K562 treated with DMSO at 1 percent for 12 hours (cell line): ENCODE results near the gene CLEC4M. TPM values are rescaled to one million over a fixed set of nuclear protein-coding genes. Genes with fewer than 3 reads are reported as not detected.

ENCODE experiments used
- total RNA-seq: library from RNA; unstranded; fragments of 300-600 nt; gene quantifications from 2 replicates; pipeline ENCODE4 v1.2.3, GENCODE V29; 2022; ENCODE audit not compliant: insufficient read depth

The CLEC4M gene
- total RNA-seq, result 0.37 TPM in 1 of 2 replicates, not detected in the other

GRCh38 chr19:7762719-7763293 is at the start of gene CLEC4M:
Gene CLEC4M (plus strand): TSS chr19:7763243. CDS start chr19:7763267, 24 bp downstream.

GRCh38 chr19:7732045-7732444 is 31.0 kb upstream of the CLEC4M start, which contains the start of gene CLEC4G:
Gene CLEC4G (minus strand): TSS chr19:7732110. CDS start chr19:7732102, 8 bp downstream.

GRCh38 chr19:7746903-7747884 is 15.8 kb upstream of the CLEC4M start, which contains the start of gene CD209:
Gene CD209 (minus strand): TSS chr19:7747534. CDS start chr19:7747511, 23 bp downstream.

Other genes starting within 250 kb of the CLEC4M start
- 37.4 and 37.7 TPM in 2 replicates for gene ZNF358, start 247.1 kb upstream of the CLEC4M start, total RNA-seq
- 27.5 and 31.3 TPM in 2 replicates for gene MCOLN1, start 240.6 kb upstream of the CLEC4M start, total RNA-seq
- 50.6 and 74.7 TPM in 2 replicates for gene PNPLA6, start 227.5 kb upstream of the CLEC4M start, total RNA-seq
- gene CAMSAP3, start 167.4 kb upstream of the CLEC4M start, total RNA-seq, result 3.2 TPM in 2 replicates
- 74.0 and 83.3 TPM in 2 replicates for gene XAB2, start 133.7 kb upstream of the CLEC4M start, total RNA-seq
- gene PET100, start 133.4 kb upstream of the CLEC4M start, total RNA-seq, result 29.4 and 35.4 TPM in 2 replicates
- 9.5 TPM in 1 of 2 replicates, not detected in the other for gene PCP2, start 129.5 kb upstream of the CLEC4M start, total RNA-seq
- 181 and 188 TPM in 2 replicates for gene STXBP2, start 126.1 kb upstream of the CLEC4M start, total RNA-seq
- gene RETN, start 94.2 kb upstream of the CLEC4M start, total RNA-seq, result not detected in 2 replicates
- gene MCEMP1, start 86.2 kb upstream of the CLEC4M start, total RNA-seq, result 1.3 and 1.7 TPM in 2 replicates
- gene TRAPPC5, start 82.4 kb upstream of the CLEC4M start, total RNA-seq, result 75.0 and 172 TPM in 2 replicates
- gene FCER2, start 61.1 kb upstream of the CLEC4M start, total RNA-seq, result 1.0 TPM in 1 of 2 replicates, not detected in the other
- gene CLEC4G, start 31.1 kb upstream of the CLEC4M start, total RNA-seq, result not detected in 2 replicates
- not detected in 2 replicates for gene CD209, start 15.7 kb upstream of the CLEC4M start, total RNA-seq
- gene EVI5L, start 67.0 kb downstream of the CLEC4M start, total RNA-seq, result 8.4 and 10.6 TPM in 2 replicates
- gene PRR36, start 111.1 kb downstream of the CLEC4M start, total RNA-seq, result not detected in 2 replicates
- gene LRRC8E, start 125.3 kb downstream of the CLEC4M start, total RNA-seq, result 4.5 and 7.0 TPM in 2 replicates
- gene MAP2K7, start 140.6 kb downstream of the CLEC4M start, total RNA-seq, result 18.1 and 30.2 TPM in 2 replicates
- gene TGFBR3L, start 151.6 kb downstream of the CLEC4M start, total RNA-seq, result 1.00 and 1.7 TPM in 2 replicates
- gene SNAPC2, start 157.1 kb downstream of the CLEC4M start, total RNA-seq, result 42.2 and 51.8 TPM in 2 replicates
- 2.2 and 5.5 TPM in 2 replicates for gene CTXN1, start 162.9 kb downstream of the CLEC4M start, total RNA-seq
- 141 and 160 TPM in 2 replicates for gene TIMM44, start 180.4 kb downstream of the CLEC4M start, total RNA-seq
- gene ELAVL1, start 242.4 kb downstream of the CLEC4M start, total RNA-seq, result 39.4 and 83.9 TPM in 2 replicates